ENCODE results near the gene RET. TPM values are rescaled to one million over a fixed set of nuclear protein-coding genes. Genes with fewer than 3 reads are reported as not detected.

The RET gene
- total and polyA plus RNA-seq, 2 of the 8 experiments (the other 6 are each of a cell fraction or from before 2014, with no cell fraction given) = 6.7 to 8.4 TPM

DNA sequence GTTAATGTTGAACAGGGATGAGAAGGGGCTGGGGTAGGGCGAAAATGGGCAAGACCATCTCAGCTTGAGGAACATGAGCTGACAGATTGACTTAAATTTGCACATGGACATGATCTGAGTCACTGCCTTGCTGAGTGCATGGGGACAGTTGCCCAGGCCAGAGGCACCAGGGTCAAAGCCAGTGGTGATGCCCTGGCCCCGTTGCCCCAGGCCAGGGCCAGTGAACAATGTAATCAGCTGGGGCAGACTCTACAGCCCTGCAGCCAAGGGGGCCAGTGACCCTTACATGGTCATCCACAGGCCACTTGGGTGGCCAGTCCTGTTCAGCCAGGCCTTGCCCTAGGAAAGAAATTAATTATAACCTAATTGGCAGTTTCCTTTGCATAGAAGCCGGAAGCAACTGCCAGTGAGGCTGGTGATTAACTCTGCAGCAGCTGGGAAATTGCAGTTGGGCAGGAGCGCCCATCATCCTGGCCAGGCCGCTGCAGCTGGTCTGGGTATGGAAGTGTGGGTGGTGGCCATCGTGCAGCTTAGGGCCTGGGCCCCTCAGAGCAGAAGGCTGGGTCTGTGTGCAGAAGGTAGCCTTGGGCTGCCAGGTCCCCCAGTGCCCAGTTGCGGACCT lies 9.6 kb downstream of the RET start:
- Histone ChIP-seq H3K79me1 (ENCODE audit: low read depth, low read length) (peaks cover 4% of the 10 kb centered on the region; the same call in 1 of the 2 replicates), H2BK20ac (ENCODE audit: low read length) (no peak overlapping the region), H3K4me1 (replicated peaks in 1 of 4; ENCODE audit: control insufficient read depth in 3 of 4, insufficient read depth in 4 of 4, low read length in 3 of 4) (peaks cover 0 to 6% (median 3%) of the 10 kb centered on the region in 4 experiments; a peak in 2 of 7 replicates), H3K79me2 (ENCODE audit: control insufficient read depth in 1 of 2, insufficient read depth in 2 of 2, low read length in 2 of 2) (no peaks in the 10 kb centered on the region), H3K27ac (ENCODE audit: low read depth, low read length) (no peak overlapping the region), H2AFZ (ENCODE audit: low read length) (no peak overlapping the region), H4K8ac (ENCODE audit: extremely low read depth, insufficient read depth, low read length) (no peak overlapping the region), H3K18ac (ENCODE audit: extremely low read depth, low read length) (no peak overlapping the region), H2BK120ac (replicated peaks; ENCODE audit: low read depth, low read length) (no peak overlapping the region), H3K36me3 (ENCODE audit: control insufficient read depth in 2 of 4, insufficient read depth in 4 of 4, low read length in 3 of 4) (no peaks in the 10 kb centered on the region), H4K20me1 (replicated peaks in 1 of 2; ENCODE audit: control insufficient read depth in 1 of 2, insufficient read depth in 2 of 2, low read length in 2 of 2) (peaks cover 0 to 5% of the 10 kb centered on the region in 2 experiments), H3K23me2 (ENCODE audit: low read depth, low read length) (peaks cover 7% of the 10 kb centered on the region; the same call in 1 of the 2 replicates), H3K4me3 (ENCODE audit: extremely low read depth in 1 of 4, insufficient read depth in 2 of 4, low read depth in 3 of 4, low read length in 4 of 4) (no peak overlapping the region), H3K56ac (replicated peaks; ENCODE audit: insufficient read length, low read depth, low read length) (no peak overlapping the region), H2BK15ac (ENCODE audit: low read length) (no peak overlapping the region), H2BK12ac (ENCODE audit: low read depth, low read length) (no peak overlapping the region), H2AK5ac (ENCODE audit: low read depth, low read length) (no peak overlapping the region), H3K9ac (replicated peaks in 1 of 4; ENCODE audit: extremely low read depth in 1 of 4, low read depth in 3 of 4, low read length in 3 of 4) (no peak overlapping the region), H4K5ac (ENCODE audit: insufficient read length, low read depth, low read length) (no peak overlapping the region), H3K14ac (ENCODE audit: insufficient read length) (no peak overlapping the region), H3K4me2 (ENCODE audit: insufficient read depth in 1 of 2, low read depth in 2 of 2, low read length in 2 of 2) (no peak overlapping the region), H4K91ac (replicated peaks; ENCODE audit: insufficient read length, low read length) (no peak overlapping the region), H3K9me3 (ENCODE audit: insufficient read depth in 2 of 2, low read depth in 1 of 2, low read length in 1 of 2) (no peaks in the 10 kb centered on the region), H3K23ac (ENCODE audit: insufficient read length) (no peak overlapping the region), H2BK5ac (ENCODE audit: low read depth, low read length) (no peak overlapping the region), H3K27me3 (replicated peaks in 1 of 4; ENCODE audit: control insufficient read depth in 3 of 4, extremely low read depth in 1 of 4, insufficient read depth in 3 of 4, low read length in 3 of 4) (no peaks in the 10 kb centered on the region; a peak in 1 of 7 replicates), H3K4ac (replicated peaks; ENCODE audit: insufficient read length, low read depth, low read length) (no peak overlapping the region)
- ChIA-PET POLR2A (ENCODE audit: partially characterized antibody) (interaction anchor here (1.0 to 1.8 kb wide), 2 partner anchors 9 to 10 kb away, joined by 3 read pairs; no protein-coding TSS in a partner anchor), CTCF (ENCODE audit: partially characterized antibody) (interaction anchor here (1.1 to 1.5 kb wide), 5 partner anchors 9 to 221 kb away, joined by 3 to 8 read pairs (median 4); no protein-coding TSS in a partner anchor)
- no peak for FAIRE-seq
- WGBS, 2 experiments (ENCODE audit: extremely low coverage in 1 of 2, insufficient coverage in 1 of 2, insufficient read length in 1 of 2, insufficient replicate concordance in 2 of 2, low coverage in 1 of 2, low lambda C conversion rate in 2 of 2, missing lambda C conversion rate in 1 of 2) = 92% methylated on average over 7 of the region's 7 CpGs; no CpG with 5 or more reads in 1 of the 2 experiments
- no peak for DNase-seq (ENCODE audit: low read depth in 1 of 2, low spot score in 2 of 2)
- no peak for TF ChIP-seq TCF12 (IDR thresholded peaks at IDR 0.05; ENCODE audit: low read depth, low read length)
- no peak for TF ChIP-seq NANOG (IDR thresholded peaks at IDR 0.05; ENCODE audit: insufficient read depth, low read depth, low read length, poor library complexity, severe bottlenecking)
- no peak for TF ChIP-seq SP4 (IDR thresholded peaks at IDR 0.05; ENCODE audit: low read length)
- no peak for TF ChIP-seq CBX8 (IDR thresholded peaks at IDR 0.05; ENCODE audit: borderline replicate concordance, low read depth, low read length)
- TF ChIP-seq CEBPB (IDR thresholded peaks at IDR 0.05; ENCODE audit: low read depth, low read length) = no peak
- TF ChIP-seq KDM5A (IDR thresholded peaks at IDR 0.05; ENCODE audit: low read length) = no peak
- TF ChIP-seq HDAC2 (IDR thresholded peaks at IDR 0.05; ENCODE audit: borderline replicate concordance in 1 of 2, low read depth in 2 of 2, low read length in 2 of 2) = no peak
- no peak for TF ChIP-seq MAFK (IDR thresholded peaks at IDR 0.05; ENCODE audit: low read depth, low read length)
- no peak for TF ChIP-seq CTBP2 (IDR thresholded peaks at IDR 0.05; ENCODE audit: borderline replicate concordance, insufficient read depth, insufficient read length, low read length)
- no peak for TF ChIP-seq RFX5 (IDR thresholded peaks at IDR 0.05; ENCODE audit: borderline replicate concordance, low read depth, low read length)
- TF ChIP-seq, protein P1, sequence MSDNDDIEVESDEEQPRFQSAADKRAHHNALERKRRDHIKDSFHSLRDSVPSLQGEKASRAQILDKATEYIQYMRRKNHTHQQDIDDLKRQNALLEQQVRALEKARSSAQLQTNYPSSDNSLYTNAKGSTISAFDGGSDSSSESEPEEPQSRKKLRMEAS (IDR thresholded peaks at IDR 0.05) = no peak
- TF ChIP-seq SP1 (IDR thresholded peaks at IDR 0.05; ENCODE audit: low read depth, low read length) = no peak
- no peak for TF ChIP-seq SAP30 (IDR thresholded peaks at IDR 0.05; ENCODE audit: insufficient read depth, insufficient replicate concordance, low read length)

All from H1 (cell line).